HuH-7 (cell line): Measurements from ENCODE around the gene KBTBD3.
A peak's percentile ranks its signal among the peaks of the same experiment; 100 is the strongest.
"Not testable (repeated sequence)": the region's sequence is repeated elsewhere in the genome, so short reads cannot be mapped to it uniquely, and the experiment has no call there.

ENCODE experiments used
- DNase-seq: peaks from one replicate; pipeline ENCODE4 v3.0.0; 2011; ENCODE audit warnings: low spot score

KBTBD3 gene

DNA sequence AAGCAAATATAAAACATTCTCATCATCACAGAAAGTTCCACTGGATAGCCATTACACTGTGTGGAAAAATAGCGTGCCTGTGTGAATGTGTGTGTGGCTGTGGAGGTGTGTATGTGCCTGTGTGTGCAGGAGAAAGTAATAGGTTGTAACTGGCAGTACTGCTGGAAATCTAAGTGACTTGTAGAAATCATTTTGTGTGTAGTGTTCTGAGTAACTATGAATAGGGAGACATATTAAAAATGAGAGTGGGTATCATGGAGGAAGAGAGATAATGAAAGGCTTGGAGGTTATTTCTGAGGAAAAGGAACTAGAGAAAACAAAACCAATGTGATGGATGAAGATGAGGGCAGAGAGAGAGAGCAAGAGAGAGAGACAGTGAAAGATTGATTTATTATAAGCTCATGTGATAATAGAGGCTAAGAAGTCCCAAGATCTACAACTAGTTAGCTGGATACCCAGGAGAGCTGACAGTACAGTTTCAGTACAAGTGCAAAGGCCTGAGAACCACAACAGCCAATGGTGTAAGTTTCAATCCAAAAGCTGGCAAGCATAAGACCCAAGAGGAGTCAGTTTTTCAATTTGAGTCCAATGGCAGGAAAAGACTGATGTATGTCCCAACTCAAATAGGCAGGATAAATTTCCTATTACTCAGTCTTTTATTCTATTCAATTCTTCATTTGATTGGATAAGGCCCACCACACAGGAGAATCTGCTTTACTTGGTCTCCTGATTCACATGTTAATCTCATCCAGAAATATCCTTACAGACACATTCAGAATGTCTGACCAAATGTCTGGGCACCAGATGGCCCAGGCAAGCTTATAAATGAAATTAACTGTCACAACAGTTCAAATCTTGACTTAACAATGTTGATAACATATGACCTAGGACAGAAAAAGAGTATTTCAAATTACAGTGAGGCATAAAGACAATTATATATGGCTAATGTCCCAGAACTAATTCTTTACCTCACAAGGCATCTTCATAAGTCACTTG lies 14.9 kb downstream of the KBTBD3 start:
- DNase-seq = no peak

DNA sequence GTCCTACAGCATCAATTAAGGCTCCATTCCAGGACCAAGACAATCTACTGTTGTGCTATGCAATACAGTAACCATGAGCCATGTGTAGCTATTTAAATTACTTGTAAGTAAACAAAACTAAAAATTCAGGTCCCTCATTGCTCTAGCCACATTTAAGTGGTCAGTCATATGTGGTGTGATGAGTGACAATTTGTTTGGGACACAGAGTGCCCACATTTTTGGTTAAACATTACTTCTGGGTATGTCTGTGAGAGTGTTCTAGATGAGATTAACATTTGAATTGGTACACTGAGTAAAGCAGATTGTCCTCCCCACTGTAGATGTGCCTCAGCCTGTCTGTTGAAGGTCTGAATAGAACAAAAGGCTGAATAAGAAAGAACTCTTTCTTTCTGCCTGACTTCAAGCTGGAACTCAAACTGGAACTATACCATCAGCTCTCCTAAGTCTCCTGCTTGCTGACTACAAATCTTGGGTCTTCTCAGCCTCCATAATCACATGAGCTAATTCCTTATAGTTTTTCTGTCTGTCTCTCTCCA lies 15.8 kb downstream of the KBTBD3 start:
- DNase-seq = no peak

- DNase-seq = no peak
Measured at GRCh38 chr11:106059617-106060016, 17.5 kb downstream of the KBTBD3 start.

DNA sequence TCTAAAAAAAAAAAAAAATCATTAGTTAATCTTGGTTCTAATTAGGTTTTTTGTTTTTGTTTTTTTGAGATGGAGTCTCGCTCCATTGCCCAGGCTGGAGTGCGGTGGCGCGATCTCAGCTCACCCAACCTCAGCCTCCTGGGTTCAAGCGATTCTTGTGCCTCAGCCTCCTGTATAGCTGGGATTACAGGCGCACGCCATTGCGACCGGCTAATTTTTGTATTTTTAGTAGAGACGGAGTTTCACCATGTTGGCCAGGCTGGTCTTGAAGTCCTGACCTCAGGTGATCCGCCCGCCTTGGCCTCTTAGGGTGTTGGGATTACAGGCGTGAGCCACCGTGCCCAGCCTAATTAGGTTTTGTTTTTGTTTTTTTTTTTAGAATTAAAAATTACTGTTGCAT lies 18.8 kb downstream of the KBTBD3 start:
- not testable (repeated sequence) for DNase-seq

GRCh38 chr11:106051103-106051502 lies 26.0 kb downstream of the KBTBD3 start:
- DNase-seq = no peak

DNA sequence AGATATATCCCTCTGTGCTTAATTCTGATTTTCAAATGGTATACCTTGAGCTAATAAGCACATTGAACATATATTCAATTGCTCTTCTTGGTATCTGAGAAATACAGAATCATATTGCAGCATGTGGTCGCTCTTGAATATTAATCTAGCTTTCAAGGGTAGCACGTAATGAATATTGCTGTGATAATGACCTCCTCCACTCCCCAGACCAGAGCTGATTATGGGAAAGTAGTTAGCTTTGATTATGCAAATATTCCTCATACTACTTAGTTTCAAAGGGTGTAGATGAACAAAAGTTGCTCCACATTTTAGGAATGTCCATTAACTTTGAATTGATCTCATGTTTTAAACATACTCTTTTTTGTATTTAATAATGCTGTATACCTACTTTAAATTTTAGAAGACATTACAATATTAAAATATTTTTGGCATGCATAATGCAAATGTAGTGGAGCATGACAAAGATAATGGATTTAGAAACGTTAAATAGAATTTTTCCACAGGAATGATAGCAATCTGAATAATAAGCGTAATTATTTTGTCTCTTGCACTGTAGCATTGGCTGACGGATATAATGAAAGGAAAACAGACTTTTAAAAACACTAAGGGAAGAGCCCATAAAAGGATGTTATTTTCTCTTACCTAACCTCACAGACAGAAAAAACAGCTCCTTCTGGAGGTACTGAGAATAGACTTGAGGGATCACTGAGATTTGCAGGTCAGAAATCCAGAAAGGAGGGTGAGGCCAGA lies 27.2 kb downstream of the KBTBD3 start:
- DNase-seq = no peak

- DNase-seq = no peak
Measured at GRCh38 chr11:106047631-106048030, 29.5 kb downstream of the KBTBD3 start.

DNA sequence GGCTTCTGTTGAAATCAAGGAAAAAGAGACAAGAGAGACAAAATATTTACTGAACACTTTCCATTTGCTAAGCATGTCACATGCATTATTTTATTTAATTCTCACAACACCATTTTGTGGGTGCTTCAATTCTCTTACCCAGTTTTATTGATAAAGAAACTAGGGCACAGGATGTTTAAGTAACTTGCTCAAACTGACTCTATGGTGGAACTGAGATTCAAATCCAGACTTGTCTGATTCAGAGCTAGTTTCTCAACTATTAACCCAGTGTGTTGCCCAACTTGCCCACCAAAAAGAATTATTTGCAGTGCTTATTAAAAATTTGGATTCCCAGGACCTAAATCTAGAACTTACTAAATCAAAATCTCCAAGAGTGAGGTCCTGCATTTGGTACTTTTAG lies 33.6 kb downstream of the KBTBD3 start:
- no peak for DNase-seq

- DNase-seq = no peak
Measured at GRCh38 chr11:106032861-106033260, 44.3 kb downstream of the KBTBD3 start.

DNA sequence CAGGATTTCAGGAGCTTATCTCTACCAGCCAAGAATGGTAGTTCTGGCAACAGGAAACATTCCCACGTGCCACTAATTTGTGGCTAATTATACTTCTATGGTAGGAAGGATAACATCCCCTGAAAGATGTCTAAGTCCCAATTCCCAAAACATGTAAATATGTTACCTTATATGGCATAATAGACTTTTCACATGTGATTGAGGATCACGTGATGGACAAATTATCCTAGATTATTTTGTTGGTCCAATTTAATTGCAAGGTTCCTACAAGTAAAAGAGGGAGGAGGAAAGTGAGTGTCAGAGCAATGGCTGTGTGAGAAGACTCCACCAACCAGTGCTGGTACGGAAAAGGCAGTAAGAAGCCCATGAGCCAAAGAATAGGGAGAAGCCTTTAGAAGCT lies 45.2 kb downstream of the KBTBD3 start:
- no peak for DNase-seq

DNA sequence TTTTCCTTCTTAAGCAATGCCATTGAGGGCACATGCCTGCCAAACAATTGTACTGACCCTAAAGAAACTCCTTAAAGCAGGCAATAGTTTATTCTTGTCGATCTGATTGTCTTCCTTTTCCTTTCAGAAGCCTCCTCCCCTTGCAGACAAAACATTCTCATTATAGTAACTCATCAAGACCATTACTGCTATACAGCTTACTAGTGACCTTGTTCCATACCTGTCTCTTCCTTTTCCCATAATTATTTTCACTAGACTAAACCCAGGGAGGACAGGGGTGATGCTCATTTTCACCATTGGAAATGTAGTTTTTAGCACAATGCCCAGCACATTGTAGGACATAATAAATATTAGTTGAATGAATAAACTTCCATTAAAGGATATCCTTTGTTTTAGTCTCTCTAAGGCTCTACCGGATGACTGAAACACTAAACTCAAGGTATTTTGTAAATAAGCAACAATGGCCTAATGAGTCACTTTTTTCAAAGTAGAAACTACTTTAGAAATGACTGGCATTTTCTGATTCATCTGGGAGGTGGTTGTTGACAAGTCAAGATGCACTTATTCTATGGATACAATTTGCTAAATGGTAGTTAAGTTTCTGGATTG lies 45.8 kb downstream of the KBTBD3 start:
- DNase-seq = no peak

DNA sequence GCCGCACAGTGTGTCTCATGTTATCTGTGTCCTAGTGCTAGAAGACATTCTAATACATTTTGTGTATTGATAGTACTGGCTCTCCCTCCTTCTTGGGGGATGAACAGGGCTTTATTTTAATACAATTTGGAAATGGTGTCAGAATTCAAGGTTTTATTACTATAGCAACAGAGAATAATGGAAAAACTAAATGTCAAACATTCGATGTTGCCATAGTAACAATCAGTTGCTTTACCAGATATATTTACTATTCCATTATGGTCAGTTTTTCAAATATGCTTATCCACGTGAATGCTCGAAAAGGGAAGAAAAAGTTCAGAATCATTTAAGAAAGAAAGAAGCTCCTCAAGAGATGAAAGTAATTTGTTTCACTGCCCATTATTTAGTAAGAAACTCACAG lies 46.5 kb downstream of the KBTBD3 start:
- DNase-seq = no peak

DNA sequence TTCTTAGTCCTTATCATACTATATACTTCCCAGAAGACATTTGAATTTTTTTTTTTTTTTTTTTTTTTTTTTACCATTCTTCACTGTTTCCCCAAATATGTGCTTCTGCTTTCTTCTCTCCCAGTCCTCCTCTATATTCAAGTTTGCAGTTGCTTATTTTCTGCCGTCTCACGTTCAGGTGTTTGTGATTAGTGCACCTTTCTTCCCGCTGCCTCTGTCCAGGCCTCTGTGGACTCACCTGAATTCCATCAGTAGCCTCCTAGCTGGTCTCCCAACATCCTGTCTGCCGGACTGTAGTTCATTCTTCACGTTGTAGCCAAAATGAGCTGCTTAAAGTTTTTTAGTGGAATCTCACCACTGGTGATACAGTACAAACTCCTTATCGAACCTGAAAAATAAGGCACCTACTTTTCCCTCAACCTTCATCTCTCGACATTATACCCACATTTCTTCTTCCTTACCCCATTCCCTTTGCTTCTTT lies 54.3 kb downstream of the KBTBD3 start:
- no peak for DNase-seq

GRCh38 chr11:106021967-106022794 lies 55.0 kb downstream of the KBTBD3 start, which contains the start of gene MSANTD4:
Gene MSANTD4, minus strand, starts transcription at chr11:106022240. Its CDS starts 11,323 bp downstream, at chr11:106010917.
- DNase-seq = peak; percentile 85

DNA sequence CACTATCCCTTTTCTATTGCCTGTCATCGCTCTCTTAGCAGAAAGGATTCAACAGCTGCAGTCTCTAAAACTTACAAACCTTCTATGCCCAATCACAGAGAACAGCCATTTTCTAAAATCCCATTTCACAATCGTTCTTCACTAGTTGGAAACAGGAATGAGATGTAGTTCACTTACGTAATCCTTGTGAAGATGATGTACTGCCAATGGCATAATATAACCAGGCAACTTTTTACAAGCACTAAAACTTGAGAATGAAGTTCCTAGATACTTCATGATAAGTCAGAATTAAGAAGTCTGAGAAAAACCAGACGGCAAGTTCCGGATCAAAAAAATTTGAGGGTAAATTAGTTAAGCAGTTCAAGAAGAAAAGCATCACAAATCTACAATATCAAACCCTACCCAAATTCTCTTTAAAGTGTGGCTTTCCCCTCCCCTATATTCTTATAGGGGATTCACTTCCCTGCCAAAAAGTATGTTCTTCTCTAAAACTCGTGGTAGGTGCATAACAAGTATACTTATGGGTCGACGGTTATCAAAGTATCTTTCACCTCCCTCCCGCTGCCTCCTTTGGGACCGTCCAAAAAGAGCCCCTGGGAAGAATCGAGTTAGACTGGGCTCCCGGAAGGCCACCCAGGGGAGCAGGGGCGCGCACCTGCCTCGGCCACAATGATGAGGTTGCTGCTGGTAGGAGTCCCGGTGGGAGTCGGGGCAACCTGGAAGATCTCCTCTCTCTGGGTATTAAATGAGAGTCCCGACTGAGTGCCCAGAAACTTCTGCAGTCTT lies 55.8 kb downstream of the KBTBD3 start:
- DNase-seq = no peak

DNA sequence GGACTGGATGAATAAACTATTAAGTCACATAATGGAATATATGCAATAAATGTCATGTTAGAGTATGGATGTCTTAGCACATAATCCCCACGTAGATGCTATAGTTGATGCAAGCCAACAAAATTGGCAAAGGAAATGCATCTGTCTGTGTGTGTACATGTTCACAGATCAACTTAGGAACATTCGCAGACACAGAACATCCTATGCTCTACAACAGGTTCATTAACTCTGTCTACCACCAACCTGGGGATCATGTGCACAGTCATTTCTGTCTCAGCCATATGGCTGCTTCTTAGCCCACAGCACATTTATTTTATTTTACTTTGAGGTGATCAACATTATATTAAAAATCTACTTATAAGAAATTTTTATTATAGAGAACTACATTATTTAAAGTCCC lies 60.1 kb downstream of the KBTBD3 start:
- no peak for DNase-seq

DNA sequence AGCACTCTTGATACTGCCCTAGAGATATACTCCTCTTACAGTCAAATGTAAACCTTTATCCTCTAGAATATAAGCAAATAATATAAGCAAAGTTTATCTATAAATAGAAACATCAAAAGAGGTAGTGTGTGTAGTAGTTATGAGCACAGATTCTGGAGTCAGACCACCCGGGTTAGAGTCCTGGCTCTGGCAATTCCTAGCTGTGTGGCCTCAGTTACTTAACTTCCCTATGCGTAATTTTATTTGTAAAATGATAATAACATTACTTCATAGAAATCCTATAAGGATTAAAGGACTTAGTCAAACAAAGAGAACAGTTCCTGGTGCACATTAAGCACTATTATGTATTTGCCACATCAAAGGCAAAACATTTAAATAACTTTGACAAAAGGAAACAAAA lies 62.1 kb downstream of the KBTBD3 start:
- DNase-seq = no peak

DNA sequence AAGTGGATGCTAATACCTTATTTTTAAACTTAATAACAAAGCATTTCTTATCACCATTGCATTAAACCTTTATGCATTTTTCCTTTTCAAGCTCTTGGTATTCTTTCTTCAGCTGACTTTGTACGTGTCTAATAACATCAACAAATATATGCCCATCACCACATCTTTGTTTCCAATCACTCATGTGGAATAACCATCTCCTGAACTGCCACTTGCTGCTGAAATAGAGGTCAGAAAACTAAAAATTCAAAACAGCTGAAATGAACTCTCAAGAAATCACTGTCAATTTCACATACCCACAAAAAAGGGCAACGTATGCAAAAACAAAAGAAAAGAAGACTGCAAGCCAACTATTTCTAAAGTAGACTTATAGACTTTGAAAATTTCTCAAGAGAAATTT lies 62.5 kb downstream of the KBTBD3 start:
- no peak for DNase-seq

DNA sequence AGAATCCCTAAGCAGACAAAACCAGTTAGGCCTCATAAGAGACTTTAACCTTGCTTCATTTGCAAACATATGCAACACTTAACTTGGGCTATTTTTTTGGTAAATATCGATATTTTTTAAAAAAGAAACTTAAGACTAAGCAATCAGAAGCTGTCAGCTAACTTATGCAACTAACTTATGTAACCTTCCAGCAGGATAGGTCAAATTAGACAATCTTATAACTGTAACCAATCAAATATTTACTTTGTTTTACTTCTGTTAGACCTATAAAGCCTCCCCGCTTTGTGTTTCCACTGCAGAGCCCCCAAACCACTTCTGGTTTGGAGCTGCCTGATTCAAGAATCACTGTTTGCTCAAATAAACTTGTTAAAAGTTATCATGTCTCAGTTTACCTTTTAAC lies 63.1 kb downstream of the KBTBD3 start:
- no peak for DNase-seq

GRCh38 chr11:106012744-106013143 lies 64.4 kb downstream of the KBTBD3 start:
- no peak for DNase-seq
